Activated CD8-positive, alpha-beta memory T cell treated with anti-CD3 and anti-CD28 coated beads, Interleukin-2, amount 50 U/mL, for 4 hours (primary cell): ENCODE data around the gene KLHDC8A.
"Not testable (repeated sequence)": the region's sequence is repeated elsewhere in the genome, so short reads cannot be mapped to it uniquely, and the experiment has no call there.

Experiments used
- DNase-seq: peaks from one replicate; pipeline ENCODE4 v3.0.0-alpha.2; 2020

The KLHDC8A gene

DNA sequence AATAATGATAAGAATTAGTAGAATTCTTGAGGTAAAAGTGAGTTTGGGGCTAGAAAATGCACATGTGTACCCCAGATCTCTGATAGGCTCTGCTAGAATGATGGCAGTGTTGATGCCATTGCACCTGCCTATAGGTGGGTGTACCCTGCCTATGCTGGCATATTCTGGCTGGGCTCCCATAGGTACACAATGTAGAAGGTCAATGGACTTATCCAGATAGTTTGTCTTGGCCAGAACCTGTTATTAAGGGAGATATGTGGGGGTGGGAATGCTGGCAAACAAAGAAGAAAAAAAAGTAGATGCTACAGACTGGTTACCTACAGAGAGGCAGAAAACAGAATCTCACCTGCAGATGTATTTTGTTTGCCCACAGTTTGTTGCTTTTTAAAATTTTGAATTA is 14.1 kb upstream of the KLHDC8A start:
- no peak for DNase-seq

DNA sequence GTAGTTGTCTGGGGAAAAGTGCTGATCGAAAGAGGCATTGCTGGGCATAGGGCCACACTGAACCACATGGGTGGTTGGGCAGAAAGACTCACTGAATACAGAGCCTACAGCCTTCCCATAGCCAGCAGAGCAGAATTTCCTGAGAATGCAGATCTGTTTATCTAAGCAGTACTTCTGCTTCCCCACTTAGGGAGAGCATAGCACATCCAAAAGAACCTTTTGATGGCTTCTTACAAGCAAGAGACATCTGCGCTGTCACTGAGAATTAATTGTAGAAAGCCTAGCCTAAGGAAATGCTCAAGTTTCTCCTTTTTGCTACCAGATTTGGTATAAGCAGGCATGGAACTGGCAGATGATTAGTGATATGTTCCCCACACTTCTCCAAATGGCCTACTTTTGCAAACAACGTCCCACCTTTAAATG is 13.0 kb upstream of the KLHDC8A start:
- no peak for DNase-seq

DNA sequence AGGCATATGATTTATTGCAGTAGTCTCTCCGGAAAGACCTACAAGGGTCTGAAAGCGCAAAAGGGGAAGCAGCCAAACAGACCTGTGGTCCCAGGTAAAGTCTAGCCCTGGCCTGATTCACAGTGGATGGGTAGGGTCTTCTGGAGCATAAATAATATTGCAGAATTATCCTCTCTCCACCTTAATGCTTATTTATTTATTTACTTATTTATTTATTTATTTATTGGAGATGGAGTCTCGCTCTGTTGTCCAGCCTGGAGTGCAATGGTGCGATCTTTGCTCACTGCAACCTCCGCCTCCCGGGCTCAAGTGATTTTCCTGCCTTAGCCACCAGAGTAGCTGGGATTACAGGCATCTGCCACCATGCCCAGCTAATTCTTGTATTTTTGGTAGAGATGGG is 11.8 kb upstream of the KLHDC8A start:
- no peak for DNase-seq

DNA sequence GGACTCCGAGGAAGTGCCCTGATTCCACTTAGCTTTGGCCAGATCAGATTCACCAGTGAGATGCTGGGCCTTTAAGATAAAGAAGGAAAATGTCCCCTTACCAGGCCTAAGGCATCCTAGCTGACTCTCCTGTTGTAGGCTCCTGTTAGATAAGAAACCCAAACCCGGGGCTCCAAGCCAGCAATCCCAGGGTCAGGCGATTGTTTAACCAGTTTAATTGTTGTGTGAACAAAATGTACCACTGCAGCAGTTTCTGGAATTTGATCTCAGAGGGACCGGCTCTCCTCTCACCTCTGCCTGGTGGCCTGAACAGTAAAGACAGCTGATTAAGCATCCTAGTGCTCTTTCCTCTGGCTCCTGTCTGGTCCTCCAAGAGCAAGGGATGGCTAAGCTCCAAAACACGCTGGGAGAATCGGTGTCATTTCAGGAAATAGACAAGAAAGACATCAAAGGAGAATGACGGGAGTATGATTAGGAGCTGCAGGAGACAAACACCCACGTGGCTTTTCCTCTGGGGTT is 9.3 kb upstream of the KLHDC8A start:
- DNase-seq = no peak

DNA sequence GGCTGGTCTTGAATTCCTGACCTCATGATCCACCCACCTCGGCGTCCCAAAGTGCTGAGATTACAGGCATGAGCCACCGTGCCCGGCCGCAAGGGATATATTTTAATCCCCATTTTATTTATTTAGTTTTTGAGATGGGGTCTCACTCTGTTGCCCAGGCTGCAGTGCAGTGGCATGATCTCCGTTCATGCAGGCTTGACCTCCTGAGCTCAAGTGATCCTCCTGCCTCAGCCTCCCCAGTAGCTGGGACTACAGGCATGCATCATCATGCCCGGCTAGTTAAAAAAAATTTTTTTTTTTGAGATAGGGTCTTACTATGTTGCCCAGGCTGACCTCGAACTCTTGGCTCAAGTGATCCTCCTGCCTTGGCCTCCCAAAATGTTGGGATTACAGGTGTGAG is 8.4 kb upstream of the KLHDC8A start:
- not testable (repeated sequence) for DNase-seq

DNA sequence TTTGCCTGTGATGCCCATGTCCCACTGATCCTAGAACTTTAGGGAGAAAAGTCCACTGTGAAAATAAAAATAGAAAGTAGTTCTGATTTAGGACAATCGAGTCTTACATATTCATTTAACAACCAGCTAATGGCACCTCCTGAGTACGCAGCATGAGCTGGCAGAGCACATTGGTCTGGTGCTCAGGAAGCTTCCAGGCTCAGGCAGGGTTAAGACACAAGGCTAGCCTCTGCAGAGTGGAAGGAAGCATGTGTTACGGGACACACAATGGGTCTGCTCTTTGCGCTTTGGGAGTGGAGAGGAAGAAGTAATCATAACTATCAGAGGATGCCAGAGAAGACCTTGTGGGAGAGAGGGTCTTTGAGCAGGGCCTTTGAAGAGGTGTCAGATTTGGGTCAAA is 4.2 kb upstream of the KLHDC8A start:
- no peak for DNase-seq

DNA sequence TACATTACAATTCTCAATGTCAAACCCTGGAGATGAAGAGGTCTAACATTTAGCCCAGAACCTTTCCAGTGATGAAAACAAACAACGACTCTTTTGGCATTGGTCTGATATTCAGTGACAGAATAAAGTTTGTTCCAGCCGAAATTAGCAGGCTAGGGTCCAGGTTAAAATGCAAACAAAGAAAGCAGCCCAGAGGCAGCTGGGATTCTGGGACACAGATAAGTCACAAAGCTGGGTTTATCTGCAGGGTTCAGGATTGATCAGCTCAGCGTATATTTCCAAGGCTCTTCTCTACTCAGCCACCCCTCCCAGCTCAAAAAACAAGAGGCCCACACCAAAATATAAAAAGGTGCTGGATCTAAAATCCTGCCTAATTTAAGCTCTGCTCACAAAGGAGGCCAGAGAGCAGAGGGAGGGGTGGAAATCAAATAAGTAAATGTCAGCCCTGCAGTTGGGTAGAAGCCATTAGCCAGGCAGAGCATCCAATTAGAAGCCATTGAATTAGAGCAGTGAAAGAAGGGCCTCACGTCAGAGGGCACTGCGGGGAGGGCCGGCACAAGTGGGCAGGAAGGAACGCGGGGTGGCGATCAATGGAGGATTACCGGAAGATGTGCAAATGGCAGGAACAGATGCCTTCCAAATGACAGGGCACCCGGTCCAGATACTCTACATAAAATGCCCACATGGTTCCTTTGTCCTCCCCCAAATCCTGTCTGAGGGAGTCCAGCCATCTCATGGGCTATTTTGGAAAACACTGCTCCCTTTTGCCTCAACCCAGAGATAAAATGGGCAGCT is 3.2 kb upstream of the KLHDC8A start:
- no peak for DNase-seq

DNA sequence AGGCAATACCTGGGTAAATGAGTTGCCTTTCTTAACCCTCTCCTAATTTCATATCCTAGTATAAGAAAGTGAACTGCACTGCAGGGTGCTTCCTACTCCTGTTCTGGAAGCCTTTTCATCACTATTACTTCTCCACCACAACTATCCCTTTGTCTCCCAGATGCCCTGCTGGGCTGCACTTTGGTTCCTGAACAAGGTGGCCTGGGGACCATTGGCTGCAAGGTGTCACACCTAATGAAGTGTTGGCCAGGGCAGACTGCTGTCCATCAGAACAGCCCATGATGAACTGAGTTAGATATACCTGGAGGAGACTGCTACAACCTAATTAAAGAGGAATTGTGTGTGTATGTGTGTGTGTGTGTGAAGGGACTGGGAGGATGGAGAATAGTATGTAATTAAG is 1.9 kb upstream of the KLHDC8A start:
- no peak for DNase-seq

DNA sequence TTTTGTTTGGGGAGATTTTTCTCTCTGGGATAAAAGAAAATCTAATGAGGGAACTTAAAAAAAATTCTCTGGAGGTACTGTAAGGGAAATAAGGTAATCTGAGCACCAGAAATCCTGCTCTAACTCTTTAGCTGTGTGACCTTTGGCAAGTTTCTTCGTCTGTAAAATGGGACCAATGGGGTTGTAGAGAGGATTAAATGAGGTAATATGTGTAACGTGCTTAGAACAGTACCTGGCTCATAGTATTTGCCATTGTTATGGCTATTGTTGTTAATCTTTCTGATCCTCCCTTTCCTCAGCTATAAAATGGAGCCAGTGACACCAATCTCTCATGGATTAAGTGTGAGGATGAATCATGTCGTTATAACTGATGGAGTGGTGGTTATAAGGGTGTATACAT is 845 bp upstream of the KLHDC8A start:
- DNase-seq = no peak

DNA sequence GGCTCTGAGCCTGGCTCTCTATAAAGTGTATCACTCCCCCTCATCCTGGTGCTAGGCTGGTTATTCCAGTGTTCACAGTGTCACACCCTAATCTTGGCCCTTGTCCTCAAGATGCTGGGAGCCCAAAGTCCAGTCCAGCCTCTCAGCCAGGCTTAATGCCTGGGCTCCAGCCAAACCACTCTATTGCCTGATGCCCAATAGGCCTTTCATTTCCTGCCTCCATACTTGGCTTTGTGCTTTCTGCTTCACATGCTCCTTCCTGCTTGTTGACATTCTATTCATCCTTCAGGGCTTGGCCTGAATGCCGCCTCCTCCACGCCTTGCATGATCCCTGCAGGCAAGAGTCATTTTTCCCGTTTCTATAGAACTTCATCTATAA is 1.7 kb downstream of the KLHDC8A start:
- no peak for DNase-seq

DNA sequence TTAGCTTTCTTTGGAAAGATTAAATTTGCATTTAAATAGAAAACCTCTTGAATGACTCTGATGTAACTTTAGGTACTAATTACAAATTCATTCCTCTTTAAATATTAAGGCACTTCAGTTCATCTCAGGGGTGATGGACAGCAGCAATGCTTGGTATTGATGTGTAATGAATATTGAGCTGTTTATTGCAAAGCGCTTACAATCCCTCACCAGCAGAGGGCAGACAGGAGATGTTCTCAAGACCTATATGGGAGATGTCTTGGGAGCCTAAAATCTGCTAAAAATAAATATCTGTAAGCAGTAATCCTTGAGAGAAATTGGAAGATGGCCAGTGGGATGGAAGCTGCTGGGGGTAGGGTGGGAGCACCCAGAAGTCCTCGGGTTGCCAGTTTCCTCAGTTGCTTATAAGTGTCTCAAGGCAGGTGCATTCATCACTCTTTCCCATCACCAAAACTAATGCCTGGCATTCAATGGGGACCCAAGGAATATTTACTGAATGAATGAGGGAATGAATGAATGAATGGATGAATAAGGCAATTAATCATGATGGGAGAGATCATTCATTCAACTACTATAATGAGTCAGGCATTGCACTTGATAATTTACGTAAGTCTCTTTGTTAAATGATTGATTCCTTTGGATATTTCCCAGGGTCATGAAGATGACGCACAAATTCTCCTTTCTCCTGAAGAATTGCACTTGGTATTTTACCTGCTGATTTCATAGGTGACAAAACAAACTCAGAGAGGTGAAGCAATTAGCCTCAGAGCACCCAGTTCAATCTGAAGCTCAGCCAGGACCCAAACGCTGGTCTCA is 2.3 kb downstream of the KLHDC8A start:
- DNase-seq = peak; percentile 62

DNA sequence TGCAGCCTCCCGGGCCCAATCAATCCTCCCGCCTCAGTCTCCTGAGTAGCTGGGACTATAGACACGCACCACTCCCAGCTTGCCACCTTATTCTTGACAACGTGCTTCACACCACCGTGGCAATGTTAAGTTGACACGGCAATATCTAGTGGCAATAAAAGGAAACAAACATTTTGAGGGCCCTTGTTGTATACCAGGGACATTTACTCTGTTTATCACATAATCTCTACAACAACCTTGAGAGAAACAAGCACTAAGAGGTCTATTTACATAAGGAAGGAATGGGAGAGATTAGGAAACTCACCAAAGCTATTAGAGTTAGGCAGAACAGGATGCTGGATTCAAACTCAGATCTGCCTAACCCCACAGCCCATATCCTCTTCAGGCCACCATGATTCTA is 3.1 kb downstream of the KLHDC8A start:
- no peak for DNase-seq

DNA sequence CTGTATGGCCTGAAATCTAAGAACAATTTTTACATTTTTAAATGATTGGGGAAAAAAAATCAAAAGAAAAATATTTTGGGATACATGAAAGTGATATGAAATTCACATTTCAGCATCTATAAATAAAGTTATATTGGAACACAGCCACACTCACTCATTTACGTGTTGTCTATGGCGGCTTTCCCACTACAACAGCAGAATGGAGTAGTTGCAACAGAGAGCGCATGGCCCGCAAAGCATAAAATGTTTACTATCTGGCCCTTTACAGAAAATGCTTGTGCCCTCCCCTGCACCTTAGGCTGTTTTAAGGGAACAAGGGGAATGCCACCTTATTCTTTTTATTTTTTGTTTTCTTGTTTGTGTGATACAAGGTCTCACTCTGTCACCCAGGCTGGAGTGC is 3.5 kb downstream of the KLHDC8A start:
- DNase-seq = no peak

DNA sequence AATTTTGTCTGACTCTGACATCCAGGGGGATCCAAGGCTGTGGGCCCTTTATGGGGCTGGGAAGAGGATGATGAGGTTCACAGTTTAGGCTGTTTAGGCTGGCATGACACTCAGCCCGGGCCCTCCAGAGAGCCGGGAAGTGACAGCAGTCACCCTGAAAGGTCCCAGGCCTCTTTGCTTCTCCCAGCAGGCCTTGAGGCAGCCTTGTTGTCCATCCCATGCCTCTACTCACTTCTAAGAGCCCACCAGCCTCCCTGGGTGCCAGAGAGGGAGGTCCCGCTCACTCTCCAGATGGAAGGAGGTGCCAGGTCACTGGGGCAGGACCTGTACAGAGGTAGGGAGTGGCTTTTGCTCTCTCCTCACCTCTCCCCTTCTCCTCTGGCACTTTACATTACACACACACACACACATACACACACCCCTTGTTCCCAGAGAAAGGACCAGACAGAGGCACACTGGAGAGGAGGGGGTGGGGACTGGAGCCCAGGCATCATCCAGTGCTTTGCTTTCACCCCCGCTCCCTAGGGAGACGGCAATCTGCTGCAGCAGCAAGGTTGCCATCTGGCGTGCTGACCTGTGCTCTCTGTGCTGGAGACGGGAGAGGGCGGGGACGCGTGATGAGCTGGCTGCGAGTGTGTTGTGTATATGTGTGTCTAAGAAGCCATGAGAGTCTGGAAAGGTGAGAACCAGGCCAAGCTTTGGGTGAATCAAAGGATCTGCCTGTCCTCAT is 4.6 kb downstream of the KLHDC8A start:
- no peak for DNase-seq

DNA sequence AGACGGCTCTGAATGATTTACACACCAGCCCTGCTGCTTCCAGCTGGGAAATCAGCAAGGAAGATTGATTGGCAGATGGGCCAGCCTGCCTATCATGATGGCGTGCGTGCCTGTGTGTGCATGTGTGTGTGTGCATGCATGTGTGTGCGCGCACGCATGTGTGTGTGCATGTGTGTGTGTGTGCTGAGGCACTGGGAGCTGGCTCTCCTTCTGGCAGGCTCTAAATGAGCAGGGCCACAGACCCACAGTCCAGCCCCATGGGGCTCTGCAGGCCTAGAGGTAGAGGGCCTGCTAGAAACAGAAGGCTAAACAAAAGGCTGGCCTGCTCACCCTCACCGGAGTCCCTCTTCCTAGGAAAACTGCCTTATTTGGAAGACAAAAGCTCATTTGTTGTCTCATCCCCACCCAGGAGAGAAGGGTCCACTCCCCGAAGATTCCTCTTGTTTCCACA is 6.0 kb downstream of the KLHDC8A start:
- no peak for DNase-seq

DNA sequence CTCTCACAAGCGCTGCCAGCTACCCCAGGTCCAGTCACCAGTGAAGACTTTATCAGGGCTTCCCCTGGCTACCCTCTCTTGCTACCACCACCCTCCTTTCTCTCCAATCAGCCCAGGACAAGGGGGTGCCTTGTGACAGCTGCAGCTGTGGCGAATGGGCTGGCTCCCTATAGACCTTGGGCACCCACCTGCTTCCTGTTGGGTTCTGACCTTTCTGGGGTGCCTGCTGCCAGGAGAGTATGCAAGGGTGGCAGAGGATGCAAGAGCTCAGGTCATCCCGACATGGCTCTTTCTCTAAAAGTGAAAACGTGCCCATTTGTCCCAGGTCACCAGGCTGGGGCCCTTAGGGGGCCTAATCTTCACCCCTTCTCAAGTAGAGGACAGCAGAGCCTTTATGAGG is 6.6 kb downstream of the KLHDC8A start:
- no peak for DNase-seq

DNA sequence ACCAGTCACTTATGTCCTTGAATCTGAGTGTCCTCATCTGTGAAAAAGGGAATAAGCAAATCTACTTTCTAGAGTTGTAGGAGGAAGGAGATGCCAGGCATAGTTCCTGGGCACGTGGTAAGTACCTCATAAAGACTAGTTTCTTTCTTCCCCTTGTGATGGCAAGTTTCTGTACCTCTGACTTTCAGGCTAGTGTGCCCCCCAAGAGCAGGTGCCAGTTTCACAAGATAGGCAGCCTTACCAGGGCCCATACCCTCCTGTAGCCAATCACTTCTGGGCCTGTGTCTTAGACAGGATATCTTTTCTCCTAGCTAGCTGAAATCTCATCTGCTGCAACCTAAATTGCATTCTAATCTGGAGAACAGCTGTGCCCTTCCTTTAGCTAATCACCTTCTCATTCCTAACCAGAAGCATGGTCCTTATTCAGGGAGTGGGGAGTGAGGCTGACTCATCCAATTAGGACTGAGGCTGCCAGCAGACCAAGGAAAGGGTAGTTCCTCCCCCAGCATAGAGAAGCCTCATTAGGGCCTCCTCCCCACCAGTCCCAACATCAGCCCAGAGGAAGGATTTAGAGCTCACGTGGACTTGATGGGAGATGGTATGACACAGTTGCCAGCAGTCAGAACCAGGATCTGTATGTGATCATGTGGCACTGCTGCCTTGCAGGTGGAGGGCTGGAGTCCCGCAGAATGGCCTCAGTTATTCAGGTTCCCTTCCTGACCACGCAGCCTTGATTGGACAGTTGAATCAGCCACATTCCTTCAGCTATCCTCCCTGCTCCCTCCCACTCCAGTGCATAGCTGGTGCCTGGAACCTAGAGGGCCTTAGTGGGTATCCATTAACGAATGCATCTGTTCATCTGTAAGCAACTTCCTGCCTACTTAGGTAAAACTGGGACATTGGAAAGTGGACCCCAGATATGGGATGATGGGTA is 7.9 kb downstream of the KLHDC8A start:
- no peak for DNase-seq

DNA sequence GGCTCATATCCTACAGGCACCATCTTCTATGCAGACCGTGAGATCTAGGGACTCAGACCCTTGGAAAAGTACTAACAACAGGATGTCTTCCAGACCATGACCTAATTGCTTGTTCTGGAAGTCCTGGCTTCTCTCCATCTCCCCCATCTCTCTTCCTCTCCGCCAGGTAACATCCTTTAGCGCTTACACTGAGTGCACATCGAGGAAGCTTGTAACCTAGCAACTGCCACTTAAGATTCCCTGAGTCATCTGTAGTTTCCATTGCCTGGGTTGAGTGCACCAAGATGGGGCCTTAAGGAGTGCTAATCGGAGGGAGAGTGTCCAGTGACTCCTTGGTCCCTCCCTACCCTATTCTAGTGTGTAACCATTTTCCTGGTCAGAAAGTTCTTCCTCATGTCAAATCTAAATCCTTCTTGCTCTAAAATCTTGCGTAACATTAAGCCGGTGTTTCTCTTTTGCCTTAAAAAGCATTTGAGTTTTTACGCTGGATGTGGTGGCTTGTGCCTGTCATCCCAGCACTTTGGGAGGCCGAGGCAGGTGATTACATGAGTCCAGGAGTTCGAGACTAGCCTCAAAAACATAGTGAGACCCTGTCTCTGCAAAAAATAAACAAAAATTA is 9.7 kb downstream of the KLHDC8A start:
- DNase-seq = no peak

DNA sequence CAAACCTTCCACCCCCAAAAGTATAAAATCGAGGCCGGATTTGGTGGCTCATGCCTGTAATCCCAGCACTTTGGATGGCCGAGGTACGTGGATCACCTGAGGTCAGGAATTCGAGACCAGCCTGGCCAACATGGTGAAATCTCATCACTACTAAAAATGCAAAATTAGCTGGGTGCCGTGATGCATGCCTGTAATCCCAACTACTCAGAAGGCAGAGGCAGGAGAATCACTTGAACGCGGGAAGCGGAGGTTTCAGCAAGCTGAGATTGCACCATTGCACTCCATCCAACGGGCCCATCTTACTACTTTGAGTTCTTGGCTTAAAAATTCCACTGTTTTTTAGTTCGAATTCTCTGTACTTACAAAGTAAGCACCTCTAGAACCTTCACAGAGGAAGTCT is 11.0 kb downstream of the KLHDC8A start:
- DNase-seq = no peak

DNA sequence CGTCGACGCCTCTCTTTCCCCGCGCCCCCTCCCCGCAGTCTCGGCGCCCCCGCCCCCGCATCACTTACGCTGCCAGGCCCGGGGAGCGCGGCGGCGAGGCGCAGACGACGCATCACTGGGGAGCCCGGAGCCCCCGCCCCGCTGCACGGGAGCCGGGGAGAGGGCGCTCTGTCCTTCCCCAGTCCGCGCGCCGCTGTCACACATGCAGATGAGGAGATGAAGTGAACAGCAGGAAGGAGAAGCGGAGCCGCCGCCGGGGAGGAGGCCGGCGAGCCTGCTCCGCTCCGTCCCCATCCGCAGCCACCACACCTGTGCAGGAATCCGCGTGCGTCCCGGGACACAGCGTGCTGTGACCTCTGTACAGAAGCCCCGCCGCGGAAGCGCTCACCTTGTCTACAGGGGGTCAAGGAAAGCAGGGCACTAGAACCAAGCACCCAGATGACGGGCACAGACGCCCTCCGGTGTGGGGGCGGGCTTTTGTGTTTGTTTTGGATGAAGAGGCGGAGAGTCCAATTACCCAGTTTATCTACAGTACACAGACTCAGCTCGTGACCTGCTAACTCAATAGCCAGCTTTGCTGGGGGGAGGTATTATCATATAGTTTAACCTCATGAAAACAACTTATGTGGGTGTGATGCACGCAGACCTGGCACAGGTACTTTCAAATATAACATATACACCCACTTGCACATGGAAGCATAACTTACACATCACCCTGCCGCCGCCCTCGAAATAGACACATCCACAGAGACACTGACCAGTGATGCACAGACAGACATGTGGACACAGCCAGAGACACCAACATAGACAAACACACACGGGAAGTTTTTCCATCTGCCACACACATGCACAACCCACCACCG is 12.4 kb downstream of the KLHDC8A start:
- DNase-seq = peak; percentile 61
